GM19099 (cell line): Measurements from ENCODE around the gene XKRX.

Experiments used
- POLR2A ChIP-seq: IDR thresholded peaks from 3 replicates; pipeline ENCODE4 v1.6.1; 2011; ENCODE audit warnings: low read depth; ENCODE audit not compliant: insufficient read length; ENCODE audit errors: extremely low read depth

XKRX gene

GRCh38 chrX:100928660-100929613 is at the start of gene XKRX:
Gene XKRX, minus strand, starts transcription at chrX:100928917. Its CDS starts 613 bp downstream, at chrX:100928304.
- no peak for TF ChIP-seq POLR2A

GRCh38 chrX:100976211-100976610 is 47.5 kb upstream of the XKRX start:
- no peak for TF ChIP-seq POLR2A

GRCh38 chrX:100975212-100975611 is 46.5 kb upstream of the XKRX start:
- TF ChIP-seq POLR2A, result no peak

GRCh38 chrX:100973411-100973810 is 44.7 kb upstream of the XKRX start:
- TF ChIP-seq POLR2A, result no peak

GRCh38 chrX:100969936-100970335 is 41.2 kb upstream of the XKRX start:
- no peak for TF ChIP-seq POLR2A

GRCh38 chrX:100969408-100969807 is 40.7 kb upstream of the XKRX start, which contains the start of gene ARL13A:
Gene ARL13A, plus strand, starts transcription at chrX:100969708. Its CDS starts 3,982 bp downstream, at chrX:100973690.
- no peak for TF ChIP-seq POLR2A

- no peak for TF ChIP-seq POLR2A
Observed at GRCh38 chrX:100964362-100964761, 35.6 kb upstream of the XKRX start.

GRCh38 chrX:100962811-100963210 is 34.1 kb upstream of the XKRX start:
- TF ChIP-seq POLR2A, result no peak

GRCh38 chrX:100948557-100948956 is 19.8 kb upstream of the XKRX start:
- no peak for TF ChIP-seq POLR2A

- no peak for TF ChIP-seq POLR2A
Observed at GRCh38 chrX:100946299-100946927, 17.7 kb upstream of the XKRX start.

GRCh38 chrX:100944601-100945000 is 15.9 kb upstream of the XKRX start:
- no peak for TF ChIP-seq POLR2A

- no peak for TF ChIP-seq POLR2A
Observed at GRCh38 chrX:100939333-100939732, 10.6 kb upstream of the XKRX start.

- TF ChIP-seq POLR2A, result no peak
Observed at GRCh38 chrX:100935767-100936166, 7.0 kb upstream of the XKRX start.

- TF ChIP-seq POLR2A, result no peak
Observed at GRCh38 chrX:100931925-100932285, 3.2 kb upstream of the XKRX start.

GRCh38 chrX:100931218-100931924 is 2.7 kb upstream of the XKRX start:
- TF ChIP-seq POLR2A, result no peak
